Measurements from ENCODE around the gene SMCO2.

Gene SMCO2

DNA sequence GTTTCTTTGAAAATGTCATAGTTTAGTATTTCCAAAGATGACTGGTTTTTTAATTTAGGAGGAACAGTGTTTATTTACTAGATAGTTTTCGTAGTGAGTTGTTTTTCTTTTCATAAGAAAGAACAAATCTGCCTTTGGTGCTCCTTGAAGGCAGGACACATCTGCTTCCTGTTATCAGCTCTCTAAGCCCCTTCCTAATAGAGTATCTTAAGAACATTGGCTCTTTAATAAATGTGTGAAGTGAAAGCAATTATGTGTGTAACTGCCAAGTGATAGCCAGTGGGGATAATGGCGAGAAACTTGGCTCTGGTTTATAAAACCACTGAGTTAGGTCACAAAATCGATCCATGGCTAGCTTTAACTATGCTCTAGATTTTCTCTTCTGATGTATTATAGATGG is 54.0 kb downstream of the SMCO2 start:
- DNase-seq (ENCODE audit: low spot score) = no peak

DNA sequence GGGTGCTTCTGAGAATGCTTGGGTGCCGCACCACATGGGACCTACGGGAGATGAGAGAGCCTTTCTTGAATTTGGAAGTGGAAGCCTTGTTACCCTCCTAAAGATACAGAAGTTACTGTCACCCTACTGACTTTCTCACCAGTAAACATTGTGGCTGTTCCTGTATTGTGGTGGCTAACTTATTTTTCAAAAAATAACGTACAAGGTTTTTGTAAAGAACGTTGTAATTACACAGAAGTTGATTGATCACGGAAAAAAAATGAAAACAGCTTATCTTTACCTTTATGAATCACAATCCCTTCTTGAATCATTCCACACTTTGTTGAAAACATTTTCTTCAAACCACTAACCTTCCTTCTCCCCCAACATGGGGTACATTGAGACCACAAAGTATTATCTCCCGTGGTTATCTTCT is 55.5 kb downstream of the SMCO2 start:
- no peak for DNase-seq (ENCODE audit: low spot score)

DNA sequence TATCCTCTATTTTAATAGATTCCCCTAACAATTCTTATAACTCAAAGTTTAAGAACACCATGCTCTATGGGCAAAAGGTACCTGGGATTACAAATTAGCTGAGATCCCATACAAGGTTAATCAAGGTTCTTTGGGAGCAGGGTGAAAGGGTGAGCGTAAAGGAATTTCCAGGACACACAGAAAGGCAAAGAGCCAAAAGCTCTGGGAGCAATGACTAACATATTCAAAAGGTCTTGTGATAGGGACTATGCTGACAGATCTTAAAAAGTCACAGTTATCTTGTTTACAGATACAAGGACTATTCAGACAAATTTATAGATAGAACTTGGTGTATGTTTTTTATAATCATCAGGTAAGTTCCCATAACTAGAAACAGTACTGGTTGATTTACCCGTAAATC is 58.0 kb downstream of the SMCO2 start:
- peak; percentile 24 for DNase-seq (ENCODE audit: low spot score)

DNA sequence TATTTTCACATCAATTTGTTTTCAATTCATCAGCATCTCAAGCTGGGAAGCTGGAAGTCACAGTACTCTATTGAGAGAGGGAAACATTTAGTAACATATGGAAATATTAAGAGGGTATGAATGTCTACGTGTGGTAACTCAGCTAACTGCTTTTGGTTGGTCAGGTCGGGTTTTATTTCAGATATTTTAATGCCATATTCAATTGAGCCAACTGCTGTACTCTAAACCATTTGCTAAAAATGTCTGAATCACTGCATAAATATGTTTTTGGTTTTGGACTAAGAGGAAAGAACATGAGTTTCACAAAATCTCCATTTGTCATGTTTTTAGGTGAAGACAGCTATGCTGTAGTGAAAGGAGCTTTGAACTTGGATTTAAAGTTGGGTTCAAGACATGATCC is 58.6 kb downstream of the SMCO2 start:
- peak; percentile 24 for DNase-seq (ENCODE audit: low spot score)

DNA sequence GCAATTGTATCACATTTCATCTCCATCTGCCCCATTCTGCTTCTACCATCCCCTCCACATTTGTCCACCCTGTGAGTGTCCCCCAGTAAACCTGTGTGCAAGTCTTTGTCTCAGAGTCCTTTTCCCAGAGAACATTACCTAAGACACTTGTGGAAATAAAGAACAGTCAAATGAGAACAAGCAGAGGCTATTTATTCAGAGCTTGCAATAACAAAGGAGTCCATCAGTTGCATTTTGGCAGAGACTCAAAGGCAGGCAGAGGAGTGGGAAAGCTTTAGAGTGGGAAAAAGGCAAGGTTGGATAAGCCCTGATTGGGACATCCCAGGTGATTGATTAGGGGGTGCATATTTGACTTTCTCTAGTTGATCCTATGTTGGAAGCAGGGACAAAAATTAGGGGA is 59.2 kb downstream of the SMCO2 start:
- DNase-seq (ENCODE audit: low spot score) = no peak

DNA sequence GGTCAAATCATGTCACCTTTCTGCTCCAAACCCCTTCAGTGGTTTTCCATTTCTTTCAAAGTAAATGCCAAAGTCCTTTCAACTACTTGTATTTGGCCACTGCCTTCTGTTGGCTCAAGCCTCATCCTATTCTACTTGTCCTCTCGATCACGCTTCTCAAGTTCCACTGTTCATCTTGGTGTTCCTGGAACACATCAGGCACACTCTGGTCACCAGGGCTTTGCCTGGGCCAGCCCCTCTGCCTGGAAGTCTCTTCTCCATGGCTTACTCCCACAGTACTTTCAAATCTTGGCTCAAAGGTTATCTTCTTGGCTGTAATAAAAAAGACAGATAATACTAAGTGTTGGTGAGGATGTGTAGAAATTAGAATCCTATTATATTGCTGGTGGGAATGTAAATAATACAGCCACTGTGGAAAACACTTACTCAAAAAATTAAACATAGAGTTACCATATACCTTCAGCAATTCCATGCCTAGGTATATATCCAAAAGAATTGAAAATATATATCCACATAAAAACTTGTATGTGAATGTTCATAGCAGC is 60.2 kb downstream of the SMCO2 start:
- DNase-seq (ENCODE audit: low spot score) = no peak

DNA sequence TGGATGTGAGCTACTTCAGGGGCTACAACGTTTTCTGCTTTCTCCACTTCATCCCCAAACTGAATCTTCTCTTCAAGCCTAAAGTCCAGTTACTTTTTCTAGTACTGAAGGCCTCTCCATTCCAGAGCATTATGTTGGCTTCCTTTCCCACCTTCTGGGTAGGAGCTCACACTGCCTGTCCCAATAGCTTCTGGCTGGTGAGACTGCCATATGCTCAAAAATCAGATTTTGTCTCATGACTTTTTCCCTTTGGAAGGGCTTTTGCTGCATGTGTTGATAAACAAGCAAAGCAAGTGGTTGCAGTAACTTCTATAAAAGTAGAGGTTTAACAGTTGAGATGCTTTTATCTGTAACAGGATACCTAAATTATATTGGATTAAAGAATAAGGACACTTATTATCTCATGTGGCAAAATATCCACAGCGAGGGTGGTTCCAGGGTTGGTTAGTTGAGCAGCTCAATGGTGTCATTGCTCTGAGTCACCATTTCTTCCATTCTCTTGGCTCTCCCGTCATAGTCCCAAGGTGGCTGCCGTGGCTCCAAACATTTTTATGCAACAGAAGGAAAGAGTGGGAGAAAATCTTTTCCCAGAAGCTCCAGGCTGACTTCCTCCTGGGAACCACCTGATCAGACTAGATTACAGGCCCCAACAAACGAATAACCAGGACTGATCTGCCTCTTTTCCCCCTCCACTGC is 62.3 kb downstream of the SMCO2 start:
- no peak for DNase-seq (ENCODE audit: low spot score)

DNA sequence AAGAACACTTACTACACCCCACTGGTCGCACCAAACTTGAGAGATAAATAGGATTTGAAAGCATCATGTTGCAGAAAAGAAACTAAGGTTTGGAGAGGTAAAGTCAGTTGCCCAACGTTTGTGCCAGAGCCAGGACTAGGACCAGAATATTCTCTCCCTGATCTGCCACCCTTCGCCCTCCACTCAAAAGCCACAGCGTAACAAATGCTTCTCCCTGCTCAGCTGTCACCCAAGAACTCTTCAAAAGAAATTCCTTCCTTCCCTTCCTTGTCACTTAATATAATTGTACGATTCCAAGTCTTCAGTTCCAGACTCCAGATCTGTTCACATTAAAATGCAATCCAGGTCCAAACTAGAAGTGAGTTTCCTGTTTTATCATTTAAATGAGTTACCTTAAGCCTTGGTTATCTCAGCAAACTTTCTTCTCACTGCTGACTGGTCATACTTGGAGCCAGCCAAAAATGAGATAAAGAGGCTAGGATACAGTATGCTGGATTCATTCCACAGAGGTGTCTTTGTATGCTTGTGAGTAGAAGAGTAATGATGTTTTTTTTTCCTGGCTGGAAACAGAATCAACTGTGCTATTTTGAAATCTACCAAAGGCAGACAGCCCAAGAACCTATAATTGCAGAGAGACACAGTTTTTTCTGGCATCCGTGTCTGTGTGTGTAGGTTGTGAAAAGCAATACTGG is 64.6 kb downstream of the SMCO2 start:
- DNase-seq (ENCODE audit: low spot score) = no peak

DNA sequence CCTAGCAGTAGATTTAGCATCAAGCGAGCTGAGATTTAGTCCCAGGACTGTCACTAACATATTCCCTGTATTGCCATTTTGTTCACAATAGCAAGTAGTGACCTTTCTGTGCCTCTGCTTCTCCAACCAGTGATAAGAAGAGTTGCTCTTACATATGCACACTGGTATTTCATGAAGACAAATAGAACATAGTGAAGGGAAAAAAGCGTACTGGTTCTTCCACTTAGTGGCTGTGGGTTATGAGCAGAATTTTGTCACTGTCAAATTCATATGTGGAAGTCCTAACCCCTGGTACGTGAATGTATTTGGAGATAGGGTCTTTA is 65.1 kb downstream of the SMCO2 start:
- no peak for DNase-seq (ENCODE audit: low spot score)

DNA sequence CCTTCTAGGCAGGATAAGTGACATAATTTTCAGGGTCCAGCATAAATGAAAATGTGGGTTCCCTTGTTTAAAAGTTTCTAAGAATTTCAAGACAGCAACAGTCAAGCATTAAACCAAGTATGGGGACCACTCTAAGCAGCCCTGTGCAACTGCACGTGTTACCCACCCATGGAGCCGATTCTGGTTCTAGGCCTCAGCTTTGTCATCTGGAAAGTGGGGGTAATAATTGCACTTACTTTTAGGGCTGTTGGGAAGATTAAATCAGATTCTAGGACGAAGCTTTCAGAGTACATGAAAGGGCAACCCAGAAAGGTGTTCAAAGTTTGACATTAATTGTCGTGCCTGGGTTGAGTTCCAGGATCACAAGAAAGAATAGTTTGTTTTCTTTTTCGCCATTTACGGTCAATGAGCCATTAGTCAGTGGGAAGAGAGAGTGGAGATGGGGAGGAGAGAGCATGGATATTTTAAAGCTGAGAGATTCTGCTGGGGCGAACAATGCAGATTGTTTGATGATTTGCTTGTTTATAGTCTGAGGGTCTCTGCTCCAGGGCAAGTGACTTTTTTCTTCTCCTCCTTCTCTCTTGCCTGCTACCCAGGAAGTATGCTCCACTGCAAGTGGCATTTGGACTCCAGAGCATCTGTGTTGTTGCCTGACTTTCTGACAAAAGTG is 66.8 kb downstream of the SMCO2 start:
- DNase-seq (ENCODE audit: low spot score) = no peak

DNA sequence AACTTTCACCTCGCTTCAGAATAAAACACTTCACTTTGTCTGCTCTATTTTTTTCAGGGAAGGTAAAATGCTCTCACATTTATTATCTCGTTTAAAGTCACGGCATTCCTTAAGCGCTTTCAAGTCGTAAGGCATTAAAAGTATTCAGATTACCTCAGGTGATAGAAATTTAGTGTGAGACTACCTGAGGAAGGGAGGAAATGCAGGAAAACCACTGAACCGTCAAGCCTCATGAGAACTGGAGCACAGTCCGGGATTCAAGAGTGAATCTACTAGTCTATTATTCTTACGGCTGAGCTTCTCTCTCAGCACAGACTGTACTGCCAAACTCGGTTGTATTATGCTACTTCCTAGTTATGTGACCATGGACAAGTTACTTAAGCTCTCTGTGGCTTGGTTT is 69.1 kb downstream of the SMCO2 start:
- DNase-seq (ENCODE audit: low spot score) = no peak

DNA sequence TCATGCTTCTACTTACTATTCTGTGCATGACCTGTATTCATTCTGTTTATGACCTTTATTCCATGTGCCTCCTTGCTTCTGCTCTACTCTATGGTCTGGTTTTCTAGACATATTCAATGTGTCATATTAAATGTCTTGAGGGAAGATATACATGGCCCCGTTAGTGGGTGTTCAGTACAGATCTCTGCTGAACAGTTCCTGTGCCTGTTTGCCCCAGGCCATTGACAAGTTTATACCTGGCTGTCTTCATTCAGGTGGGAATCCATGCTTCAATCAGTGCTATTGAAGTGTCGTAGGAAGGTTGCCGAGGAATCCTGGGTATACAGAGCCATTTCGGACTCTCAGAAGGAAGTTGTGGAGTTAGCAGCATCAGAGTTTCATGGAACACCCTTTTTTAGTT is 70.1 kb downstream of the SMCO2 start:
- DNase-seq (ENCODE audit: low spot score) = no peak

DNA sequence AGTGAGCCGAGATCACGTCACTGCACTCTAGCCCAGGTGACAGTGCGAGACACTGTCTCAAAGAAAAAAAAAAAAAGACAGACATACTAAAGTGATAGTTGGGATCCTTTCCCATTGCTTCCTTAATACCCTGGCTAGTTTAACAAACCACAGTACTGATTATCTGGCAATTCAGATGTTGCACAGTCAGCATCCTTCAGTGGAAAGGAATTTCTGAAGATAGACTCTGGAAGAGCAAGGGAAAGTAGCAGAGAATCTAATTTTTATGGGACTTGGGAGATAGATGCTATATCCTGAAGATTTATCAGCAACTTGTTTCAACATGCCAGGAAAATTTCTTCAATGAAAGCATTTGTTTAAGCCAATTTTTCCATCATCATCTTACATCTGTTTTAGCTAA is 71.0 kb downstream of the SMCO2 start:
- DNase-seq (ENCODE audit: low spot score) = no peak

DNA sequence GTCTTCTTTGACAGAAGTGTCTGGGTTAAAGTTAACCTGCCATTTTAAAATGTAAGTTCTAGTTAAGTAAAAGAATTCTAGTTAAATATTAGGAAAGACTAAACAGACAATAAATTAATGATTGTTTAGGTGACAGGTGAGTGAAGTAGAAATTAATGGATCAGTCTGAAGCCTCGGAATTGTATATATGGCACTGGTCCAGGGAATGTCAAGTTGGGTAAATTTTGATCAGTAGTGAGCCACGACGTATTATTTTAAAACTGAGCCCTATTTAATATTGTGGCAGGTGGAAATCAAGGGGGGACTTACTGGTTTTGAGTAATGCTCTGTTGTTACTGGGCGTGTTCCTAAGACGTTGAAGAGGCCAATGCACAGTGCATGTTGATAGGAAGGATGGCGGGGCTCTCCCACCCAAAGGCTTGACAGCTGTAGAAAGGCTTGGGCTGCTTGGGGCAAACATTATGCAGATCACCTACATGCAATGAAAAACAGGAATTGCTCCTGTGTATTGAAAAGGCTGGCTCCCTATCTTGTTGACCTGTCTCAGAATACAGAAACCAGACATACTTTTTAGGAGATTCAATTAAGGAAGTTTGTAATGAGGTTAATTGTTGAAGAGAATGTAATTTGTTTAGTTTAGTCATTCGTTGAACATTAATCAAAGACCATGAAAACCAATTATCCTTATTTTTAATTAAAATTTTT is 71.6 kb downstream of the SMCO2 start:
- no peak for DNase-seq (ENCODE audit: low spot score)

DNA sequence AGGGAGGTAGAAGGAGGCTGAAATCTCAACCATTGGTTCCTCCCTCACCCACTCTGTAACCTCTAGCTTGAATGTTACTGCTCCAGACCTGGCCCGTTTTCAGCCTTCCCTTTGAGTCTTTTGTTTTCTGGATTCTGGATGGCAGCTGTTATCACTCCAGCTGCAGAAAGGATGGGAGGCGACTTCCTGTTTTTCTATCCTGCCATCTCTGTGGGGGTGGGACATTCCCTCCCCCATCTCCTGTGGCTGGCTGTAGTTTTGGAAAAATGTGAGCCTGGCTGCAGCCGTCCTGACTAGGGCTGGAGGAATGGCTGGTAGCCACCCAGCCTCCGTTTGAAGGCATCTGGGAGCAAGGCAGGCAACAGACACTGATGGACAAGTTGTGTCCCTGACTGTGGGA is 74.5 kb downstream of the SMCO2 start:
- peak; percentile 48 for DNase-seq (ENCODE audit: low spot score)

DNA sequence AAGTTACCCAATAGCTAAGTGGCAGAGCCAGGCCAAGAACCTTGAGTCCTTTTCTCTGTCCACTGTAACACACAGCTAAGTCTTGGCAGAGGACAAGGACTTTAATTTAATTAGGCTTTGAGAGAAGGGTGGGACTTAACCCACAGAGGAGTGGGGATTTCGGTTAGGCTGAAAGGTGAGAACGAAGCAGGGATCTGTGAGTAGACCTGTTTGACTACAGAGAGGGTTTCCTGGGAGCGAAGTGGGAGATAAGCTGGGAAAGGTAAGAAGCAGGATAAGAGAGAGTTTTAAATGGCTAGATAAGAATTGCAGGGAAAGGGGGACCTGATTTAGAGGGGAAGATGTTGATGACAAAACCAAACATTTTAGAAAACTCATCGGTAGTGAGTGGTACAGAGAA is 75.4 kb downstream of the SMCO2 start:
- DNase-seq (ENCODE audit: low spot score) = no peak

DNA sequence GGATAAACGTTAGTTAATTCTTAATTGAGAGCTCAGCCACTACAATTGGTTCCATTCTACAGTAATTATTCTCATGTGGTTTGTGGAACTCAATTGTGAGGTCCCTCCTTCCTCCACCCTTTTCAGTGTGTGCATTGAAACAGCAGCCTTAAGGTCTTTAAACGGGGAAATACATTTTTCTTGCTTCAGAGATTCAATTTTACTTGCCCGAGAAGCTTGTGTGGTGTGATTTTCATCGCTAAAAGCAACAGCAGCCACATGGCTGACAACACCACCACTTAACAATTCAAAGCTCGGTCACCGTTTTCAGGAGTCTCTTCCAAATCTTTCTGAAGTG is 76.7 kb downstream of the SMCO2 start:
- no peak for DNase-seq (ENCODE audit: low spot score)

DNA sequence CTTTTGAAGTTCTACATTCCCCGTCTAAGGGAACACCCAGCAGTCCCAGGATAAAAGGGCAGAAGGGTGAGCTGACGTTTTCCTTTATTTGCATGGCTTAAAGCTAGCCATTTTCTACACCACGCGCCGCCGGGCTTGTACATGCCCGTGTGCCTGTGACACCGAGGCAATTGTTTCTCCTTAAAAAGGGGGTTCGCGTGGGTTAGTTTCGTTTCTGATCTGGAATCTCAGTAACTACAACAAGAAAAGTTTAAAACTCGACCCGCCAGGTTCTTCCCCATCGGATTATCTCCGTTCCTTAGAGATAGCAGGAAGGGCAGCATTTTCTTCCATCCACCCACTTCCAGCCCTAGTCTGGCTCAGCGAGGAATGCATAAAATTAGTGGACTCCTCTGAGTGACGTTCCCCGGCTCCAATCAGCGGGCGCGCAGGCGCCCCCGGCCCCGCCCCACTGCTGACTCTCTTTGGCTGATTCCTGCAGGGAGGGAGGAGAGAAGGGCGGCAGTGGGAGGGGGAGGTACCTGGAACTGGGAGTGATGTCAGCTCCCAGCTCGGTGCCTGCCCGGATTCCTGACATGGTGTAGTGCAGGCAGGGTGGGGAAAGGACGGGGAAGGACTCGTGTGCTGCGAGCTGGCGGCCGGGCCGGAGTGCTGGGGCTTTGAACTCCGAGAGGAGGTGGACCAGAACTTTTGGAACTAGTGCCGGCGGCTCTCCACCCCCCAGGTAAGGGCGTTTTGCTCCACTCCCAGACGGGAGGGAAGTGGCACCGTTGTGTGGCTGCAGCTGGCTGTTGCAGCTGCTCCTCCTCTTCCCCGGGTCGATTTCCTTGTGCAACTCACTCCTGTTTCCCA is 77.3 kb downstream of the SMCO2 start, which contains the start of gene PPFIBP1:
PPFIBP1 (plus strand) TSS at position 565 of the 852 bp plus-strand sequence. CDS start 109,191 bp downstream, outside the sequence.
- peak; percentile 96 for DNase-seq (ENCODE audit: low spot score)

DNA sequence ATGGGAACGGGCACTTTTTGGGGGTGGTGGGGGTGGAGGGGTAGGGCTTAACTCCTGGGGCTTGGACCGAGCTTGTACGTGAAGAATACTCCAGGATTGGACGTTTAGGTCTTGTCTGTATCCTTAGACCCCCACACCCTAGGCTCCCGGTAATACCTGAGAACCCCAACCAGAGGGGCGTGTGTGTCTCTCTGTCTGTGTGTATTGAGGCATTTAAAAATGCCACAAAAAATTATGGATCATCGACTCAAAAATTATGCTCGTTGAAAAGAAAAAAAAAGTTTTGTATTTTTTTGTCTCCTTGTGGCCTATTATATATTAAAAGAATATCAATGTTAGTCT is 77.9 kb downstream of the SMCO2 start:
- DNase-seq (ENCODE audit: low spot score) = no peak

DNA sequence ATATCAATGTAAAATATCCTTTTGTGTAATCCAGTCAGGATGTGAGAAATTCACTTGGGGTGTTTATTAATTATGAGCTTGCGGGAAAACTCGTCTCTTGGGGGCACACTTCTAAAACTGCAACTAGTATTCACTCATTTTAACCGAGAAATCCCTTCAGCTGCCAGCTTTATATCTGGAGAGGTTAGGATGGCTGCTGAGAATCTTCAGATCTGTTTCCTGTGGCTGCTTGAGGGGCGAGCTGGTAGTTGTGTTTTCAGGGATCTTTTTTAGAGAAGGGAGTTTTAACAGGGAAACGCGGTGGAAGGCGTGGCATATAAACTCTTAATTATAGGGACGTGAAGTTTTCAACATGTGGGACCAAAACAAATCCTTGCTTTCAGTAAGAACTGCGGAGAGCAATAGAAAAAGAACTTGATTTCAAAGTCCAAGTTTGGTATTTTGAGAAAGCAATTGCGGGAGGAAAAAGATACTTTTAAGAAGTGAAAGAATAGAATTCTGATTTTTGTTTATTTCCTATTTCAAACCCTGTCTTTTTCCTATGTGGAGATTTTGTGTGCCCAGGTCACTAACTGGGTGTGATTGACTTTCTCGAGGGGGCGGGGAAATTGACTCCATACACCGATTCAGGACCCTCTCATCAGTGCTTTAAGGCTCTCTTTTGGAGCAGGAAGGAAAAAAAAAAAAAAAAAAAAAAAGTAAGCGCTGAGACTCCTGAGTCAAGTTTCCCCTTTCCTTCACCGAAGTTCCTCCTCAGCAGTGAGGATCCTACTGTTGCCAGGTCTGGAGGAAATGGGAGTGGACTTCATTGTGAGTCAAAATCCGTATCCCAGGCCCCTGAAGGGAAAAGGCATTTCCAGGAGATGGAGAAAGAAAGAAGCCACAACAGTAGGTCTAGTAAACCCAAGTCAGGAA is 78.6 kb downstream of the SMCO2 start:
- DNase-seq (ENCODE audit: low spot score) = peak; percentile 40

DNA sequence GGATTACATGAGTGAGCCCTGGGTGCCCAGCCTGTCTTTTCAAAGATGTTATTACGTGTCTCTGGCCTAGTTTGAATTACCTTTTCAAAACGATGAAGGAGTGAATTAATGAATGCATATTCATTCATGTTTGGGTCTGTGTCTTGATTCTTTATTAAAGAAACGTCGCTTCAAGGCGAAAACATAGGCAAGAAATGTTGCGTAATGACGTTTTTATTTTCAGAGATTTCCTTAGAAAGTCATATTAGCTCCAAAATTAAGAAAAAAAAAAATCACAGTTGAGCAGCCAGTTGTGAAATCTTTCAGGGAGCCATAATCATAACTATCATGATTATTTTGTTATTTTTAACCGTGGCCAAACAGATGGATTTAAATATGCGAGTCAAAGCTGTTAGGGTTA is 81.0 kb downstream of the SMCO2 start:
- no peak for DNase-seq (ENCODE audit: low spot score)
